Thyroid gland (tissue), 4 donors: ENCODE results near the gene HGD.

ENCODE experiments used
- CTCF ChIP-seq, 6 experiments: fragments of 200-600 bp in 3 of 6; fragments of 450-650 bp in 3 of 6; sonication (generic) in 3 of 6; IDR thresholded peaks; one replicate each; pipeline ENCODE4 v1.5.1; 2016 to 2019; ENCODE audit warnings: antibody characterized with exemption in 6 of 6, mild to moderate bottlenecking in 2 of 6, inconsistent platforms in 1 of 6, moderate library complexity in 1 of 6
- POLR2A ChIP-seq, 2 donors: fragments of 450-650 bp; IDR thresholded peaks; one replicate each; pipeline ENCODE4 v1.6.1; 2017; ENCODE audit warnings: antibody characterized with exemption in 2 of 2, mild to moderate bottlenecking in 2 of 2, moderate library complexity in 1 of 2

- TF ChIP-seq CTCF (IDR thresholded peaks at IDR 0.05): no peak
- no peak for TF ChIP-seq POLR2A (IDR thresholded peaks at IDR 0.05)
Observed at GRCh38 chr3:120683671-120684301, 1.7 kb upstream of the HGD start.
